ENCODE measurements around the gene IGLL1. TPM values are rescaled to one million over a fixed set of nuclear protein-coding genes. Genes with fewer than 3 reads are reported as not detected.
"Not testable (repeated sequence)": the region's sequence is repeated elsewhere in the genome, so short reads cannot be mapped to it uniquely, and the experiment has no call there.

The IGLL1 gene
- total RNA-seq, 2 donors from 2014 or later: not detected

DNA sequence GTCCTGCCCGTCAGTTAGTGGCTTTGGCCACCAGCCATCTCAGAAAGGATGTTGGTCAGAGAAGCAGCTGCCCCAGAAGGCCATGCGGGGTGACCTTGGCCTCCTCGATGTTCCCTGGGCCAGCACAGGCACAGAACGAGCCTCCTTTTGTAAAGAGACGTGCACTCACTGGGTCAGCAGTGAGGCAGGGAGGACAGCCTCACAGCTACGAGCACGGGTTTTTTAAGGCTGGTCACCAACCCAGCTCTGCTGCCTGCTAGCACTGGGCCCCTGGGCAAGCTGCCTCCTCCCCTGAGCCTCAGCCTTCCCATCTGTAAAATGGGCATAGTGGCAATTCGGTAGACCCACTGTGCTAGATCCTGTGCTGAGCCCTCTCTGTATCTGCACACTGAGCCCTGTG lies 10.8 kb downstream of the IGLL1 start:
- intact Hi-C loops (cut with DNase I, micrococcal nuclease): no loop called here
- no peak for DNase-seq
- ATAC-seq: no peak

DNA sequence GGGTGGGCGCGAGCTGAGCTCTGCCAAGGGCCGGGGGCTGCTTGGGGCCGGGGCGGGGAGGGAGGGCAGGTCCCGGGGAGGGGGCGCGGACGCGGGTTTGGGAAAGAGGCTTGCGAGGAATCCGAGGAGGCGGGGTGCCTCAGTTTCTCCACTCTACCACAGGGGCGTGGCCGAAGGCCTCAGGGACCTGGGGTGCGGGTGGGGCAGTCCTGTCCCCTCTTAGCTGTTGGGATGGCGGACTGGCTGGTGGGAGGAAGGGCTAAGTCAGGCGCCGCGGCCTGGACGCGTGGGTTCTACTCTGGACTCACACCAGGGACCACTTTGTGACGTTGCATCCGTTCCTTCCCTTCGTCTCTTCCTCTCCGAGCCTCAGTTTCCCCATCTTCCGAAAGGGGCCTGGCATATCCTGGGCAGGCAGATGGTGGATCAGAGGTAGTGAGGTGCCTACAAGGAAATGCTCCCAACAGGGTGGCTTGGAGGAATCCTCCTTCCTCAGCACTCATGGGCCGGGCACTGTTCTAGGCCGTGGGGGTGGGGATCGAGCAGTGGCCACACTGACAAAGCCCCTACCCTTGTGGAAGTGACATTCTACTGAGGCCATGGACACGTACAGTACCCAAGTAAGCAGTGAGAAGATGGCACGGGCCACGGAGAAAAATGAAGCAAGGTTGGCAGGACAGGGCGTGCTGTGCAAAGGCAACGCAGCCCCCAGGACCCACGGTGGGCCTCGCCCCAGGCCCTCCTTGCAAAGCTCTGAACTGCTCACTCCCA lies 13.2 kb downstream of the IGLL1 start:
- intact Hi-C loops (cut with DNase I, micrococcal nuclease): no loop called here
- no peak for DNase-seq
- ATAC-seq: no peak

DNA sequence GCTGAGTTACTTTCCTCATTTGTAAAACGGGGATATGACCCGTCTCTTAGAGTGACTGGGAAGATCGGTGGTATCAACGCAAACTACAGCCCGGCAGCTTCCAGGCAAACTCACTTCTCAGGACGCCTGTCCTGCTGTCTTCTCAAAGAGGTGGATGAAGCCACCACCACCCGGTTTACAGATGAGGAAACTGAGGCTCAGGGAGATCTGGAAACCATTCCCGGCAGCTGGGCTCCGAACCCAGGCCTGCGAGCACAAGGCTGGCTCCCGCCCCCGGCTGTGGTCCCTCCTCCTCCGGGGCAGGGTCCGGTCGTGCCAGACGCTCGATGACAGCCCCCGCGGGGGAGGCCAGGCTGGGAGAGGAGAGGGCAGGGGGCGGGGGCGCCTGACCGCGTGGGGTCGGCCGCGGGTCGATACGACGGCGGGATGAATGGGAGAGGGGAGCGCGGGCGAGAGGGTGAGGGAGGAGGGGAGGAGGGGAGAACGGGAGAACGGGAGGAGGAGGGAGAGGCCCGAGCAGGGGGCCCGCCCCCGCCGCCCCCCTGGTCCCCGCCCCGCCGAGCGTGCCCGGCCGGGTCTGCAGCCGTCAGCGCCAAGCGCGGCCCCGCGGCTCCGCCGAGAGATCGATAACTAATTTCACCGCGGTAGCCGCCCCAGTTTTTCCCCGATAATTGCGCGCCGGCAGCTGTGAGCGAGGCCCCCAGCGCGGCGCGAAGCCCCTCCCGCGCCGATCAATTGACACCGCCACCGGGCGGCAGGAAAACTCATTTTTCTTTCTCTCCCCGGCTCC lies 14.0 kb downstream of the IGLL1 start:
- peak in 1 of 2 donors; percentile 13 for DNase-seq
- intact Hi-C loops (cut with DNase I, micrococcal nuclease): no loop called here
- ATAC-seq: peak; percentile 40

DNA sequence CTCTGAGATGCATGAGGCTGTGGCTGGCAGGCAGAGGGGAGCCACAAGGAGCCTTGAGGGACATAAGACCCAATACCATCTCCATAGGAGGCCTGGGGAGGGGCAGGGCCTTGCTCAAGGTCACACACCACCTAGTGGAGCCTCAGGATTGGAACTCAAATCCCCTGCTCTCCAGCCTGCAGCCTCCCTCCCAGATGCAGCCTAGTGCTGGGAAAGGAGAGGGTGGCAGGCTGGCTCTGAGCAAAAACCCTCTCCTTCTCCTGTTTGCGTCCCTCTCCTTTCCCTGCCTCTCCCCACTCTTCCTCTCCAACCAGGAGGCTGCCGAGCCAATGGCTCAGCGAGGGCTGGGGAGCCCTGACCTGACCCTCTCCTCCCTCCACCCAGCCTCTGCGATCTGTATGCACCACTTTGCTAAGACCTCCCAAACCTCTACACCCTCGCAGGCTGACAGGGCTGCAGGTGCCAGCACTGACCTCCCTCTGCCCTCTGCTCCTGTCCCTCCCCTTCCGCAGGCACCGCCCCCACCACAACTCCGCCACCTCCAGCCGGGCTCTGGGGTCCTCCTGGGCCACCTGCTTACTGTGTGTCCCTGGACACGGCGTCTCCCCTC lies 14.7 kb downstream of the IGLL1 start:
- DNase-seq: peak in 1 of 2 donors; percentile 22
- ATAC-seq: peak; percentile 76
- intact Hi-C loops (cut with DNase I, micrococcal nuclease): no loop called here

DNA sequence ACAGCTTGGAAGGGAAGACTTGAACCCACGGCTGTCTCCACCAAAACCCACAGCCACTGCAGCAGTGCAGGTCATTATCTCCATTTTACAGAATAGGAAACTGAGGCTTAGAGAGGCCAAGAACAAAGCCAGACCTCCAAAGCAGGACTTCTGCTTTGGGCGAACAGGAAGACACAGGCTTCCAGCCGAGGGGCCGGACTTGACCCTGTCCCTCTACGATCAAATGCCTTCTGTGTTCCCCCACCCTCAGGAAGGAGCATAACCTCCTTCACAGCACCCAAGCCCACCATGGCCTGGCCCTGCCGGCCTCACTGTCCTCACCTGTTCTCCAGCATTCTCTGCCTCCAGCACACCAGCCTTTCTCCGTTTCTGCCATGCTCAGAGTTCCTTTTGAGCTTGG lies 15.8 kb downstream of the IGLL1 start:
- DNase-seq (no peak), ATAC-seq (no peak)
- intact Hi-C loops (cut with DNase I, micrococcal nuclease): no loop called here

DNA sequence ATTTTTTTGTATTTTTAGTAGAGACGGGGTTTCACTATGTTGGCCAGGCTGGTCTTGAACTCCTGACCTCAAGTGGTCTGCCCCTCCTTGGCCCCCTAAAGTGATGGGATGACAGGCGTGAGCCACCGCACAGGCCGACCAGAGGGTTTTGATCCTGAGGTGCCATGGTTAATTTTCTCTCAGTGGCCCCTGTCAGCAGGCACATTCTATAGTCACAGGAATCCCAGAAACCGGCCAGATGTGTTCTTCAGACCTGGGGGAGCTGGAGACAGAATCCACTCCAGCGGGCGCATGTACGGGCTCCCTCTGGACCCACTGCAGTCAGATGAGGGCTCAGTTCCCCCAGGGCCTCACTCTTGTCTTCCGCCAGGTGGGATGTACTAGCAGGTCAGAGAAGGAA lies 17.0 kb downstream of the IGLL1 start:
- intact Hi-C loops (cut with DNase I, micrococcal nuclease): no loop called here
- ATAC-seq (no peak), DNase-seq (no peak)

DNA sequence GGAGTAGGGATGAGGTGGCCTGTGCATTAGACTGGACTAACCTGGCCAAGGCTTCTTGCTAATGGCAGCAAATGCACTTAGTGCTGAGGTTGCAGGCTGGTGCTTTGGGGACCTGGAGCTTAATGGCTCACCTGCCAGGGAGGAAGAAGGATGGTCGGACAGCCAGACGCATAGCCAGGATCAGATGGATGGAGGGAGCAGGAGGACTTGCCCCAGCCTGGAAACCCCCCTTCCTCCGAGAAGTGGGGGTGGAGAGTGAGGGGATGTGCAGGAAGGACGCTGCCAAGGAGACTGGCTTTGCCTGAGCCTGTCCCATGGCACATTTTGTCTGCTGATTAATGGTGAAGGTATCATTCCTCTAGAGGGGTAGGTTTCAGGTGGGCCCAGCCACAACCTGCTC lies 17.9 kb downstream of the IGLL1 start:
- DNase-seq: no peak
- ATAC-seq: no peak
- intact Hi-C loops (cut with DNase I, micrococcal nuclease): no loop called here

DNA sequence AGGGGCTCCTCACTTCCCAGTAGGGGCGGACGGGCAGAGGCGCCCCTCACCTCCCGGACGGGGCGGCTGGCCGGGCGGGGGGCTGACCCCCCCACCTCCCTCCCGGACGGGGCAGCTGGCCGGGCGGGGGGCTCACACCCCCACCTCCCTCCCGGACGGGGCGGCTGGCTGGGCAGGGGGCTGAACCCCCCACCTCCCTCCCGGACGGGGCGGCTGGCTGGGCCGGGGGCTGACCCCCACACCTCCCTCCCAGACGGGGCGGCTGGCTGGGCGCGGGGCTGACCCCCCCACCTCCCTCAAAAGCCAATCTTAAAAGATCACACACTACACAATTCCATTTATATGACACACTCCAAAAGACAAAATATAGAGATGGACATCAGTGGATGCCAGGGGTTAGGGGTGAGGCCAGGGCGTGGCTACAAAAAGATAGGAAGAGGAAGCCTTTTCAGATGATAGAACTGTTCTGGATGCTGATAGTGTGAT lies 19.0 kb downstream of the IGLL1 start:
- ATAC-seq: not testable (repeated sequence)

DNA sequence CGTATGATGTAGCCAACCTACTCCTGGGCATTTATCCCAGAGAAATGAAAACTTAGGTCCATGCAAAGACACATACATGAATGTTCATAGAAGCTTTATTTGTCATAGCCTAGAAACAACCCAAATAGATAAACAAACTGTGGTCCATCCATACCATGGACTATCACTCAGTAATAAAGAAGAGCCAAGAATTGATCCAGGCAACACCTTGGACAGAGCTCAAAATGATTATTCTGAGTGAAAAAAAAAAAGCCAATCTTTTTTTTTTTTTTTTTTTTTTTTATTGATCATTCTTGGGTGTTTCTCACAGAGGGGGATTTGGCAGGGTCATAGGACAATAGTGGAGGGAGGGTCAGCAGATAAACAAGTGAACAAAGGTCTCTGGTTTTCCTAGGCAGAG lies 19.9 kb downstream of the IGLL1 start:
- DNase-seq; ATAC-seq; intact Hi-C loops (cut with DNase I, micrococcal nuclease): not testable (repeated sequence)

More for the DNA sequence above, 19.0 kb downstream of the IGLL1 start:
- DNase-seq; intact Hi-C loops (cut with DNase I, micrococcal nuclease): not testable (repeated sequence)

DNA sequence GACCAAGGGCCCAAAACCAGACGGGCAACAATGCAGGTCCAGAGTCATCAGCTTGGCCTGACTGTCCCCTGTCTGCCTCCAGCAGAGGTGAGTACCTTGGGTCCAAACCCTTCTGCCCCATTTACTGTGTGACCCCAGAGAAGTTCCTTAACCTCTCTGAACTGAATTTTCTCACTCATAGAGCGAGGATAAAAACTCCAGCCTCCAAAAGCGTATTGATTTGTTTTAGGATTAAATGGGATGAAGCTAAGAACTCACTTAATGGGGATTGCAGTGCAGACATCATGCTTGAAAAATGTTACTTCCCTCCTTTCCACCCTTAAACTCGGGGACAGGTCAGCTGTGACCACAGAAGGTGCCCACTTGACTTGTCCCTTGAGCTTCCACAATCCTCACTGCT lies 22.6 kb downstream of the IGLL1 start:
- no peak for ATAC-seq
- no peak for DNase-seq
- intact Hi-C loops (cut with DNase I, micrococcal nuclease): loop anchor here in 1 of 2 donors (10.0 kb wide), 1 partner anchor 57 kb away; no protein-coding TSS in a partner anchor

DNA sequence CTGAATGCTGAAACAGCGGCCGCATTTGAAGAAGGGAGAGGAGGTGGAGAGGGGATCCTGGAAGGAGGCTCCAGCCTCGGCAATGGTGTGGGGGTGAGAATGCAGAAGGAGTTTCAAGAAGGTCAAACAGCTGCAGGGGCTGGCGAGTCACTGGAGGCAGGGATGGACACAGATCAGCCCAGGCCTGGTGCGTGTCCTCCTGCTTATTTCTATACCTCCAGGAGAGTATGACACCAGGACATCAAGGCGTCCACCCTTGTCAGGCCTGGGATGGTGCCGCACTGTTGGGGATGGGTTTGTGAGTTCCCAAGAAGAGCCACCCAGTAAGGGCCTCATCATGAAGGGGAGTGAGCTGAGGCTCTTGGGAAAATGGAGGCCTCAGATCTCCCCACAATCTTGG lies 23.1 kb downstream of the IGLL1 start:
- no peak for ATAC-seq
- no peak for DNase-seq
- intact Hi-C loops (cut with DNase I, micrococcal nuclease): loop anchor here in 1 of 2 donors (10.0 kb wide), 1 partner anchor 58 kb away; no protein-coding TSS in a partner anchor

DNA sequence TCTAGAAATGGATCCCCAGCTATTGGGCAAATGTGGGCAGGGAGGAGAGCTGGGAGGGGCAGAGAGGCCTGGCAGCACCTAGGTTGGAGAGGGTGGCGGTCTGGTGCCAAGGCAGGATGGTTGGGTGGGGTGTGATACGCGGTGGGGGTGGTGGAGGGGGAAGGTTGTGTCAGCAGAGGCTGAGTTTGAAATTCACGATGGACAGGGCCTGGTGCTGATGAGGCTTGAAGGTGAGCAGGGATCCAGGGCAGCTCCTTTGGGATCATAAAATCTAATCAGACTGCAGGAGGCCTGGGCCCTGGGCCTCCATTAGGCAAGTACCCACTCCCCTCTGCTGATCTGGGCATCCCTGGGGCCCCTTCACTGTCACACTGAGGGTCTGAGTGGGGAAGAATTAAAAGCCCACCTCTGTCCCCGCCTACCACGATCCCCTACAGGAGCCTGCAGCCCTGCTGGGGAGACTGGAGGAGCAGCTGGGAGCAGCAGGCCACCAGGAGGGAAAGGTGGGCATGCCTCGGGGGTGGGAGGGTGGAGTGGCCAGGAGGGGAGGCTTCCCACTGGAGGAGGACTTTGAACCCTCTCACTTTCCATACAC lies 24.0 kb downstream of the IGLL1 start:
- intact Hi-C loops (cut with DNase I, micrococcal nuclease): loop anchor here in 1 of 2 donors (10.0 kb wide), 1 partner anchor 59 kb away; no protein-coding TSS in a partner anchor
- DNase-seq: no peak
- no peak for ATAC-seq

DNA sequence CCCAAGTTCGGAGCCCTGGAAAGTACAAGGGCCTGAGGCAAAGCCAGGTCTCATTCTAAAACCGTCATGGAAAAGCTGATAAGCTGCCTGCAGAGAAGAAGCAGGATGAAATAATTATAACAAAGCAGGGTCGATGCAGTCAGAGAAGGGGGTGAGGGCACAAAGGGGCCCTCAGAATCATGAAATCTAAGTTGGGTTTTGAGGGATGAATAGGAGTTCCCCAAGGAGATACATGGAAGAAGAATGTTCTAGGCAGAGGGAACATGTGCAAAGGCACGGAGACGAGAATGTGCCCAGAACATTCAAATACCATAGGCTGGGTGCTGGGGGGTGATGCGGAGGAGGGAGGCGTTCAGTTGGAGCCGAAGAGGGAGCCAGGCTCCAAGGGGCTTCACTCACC lies 25.0 kb downstream of the IGLL1 start:
- intact Hi-C loops (cut with DNase I, micrococcal nuclease): loop anchor here in 1 of 2 donors (10.0 kb wide), 1 partner anchor 60 kb away; no protein-coding TSS in a partner anchor
- ATAC-seq (no peak), DNase-seq (no peak)

DNA sequence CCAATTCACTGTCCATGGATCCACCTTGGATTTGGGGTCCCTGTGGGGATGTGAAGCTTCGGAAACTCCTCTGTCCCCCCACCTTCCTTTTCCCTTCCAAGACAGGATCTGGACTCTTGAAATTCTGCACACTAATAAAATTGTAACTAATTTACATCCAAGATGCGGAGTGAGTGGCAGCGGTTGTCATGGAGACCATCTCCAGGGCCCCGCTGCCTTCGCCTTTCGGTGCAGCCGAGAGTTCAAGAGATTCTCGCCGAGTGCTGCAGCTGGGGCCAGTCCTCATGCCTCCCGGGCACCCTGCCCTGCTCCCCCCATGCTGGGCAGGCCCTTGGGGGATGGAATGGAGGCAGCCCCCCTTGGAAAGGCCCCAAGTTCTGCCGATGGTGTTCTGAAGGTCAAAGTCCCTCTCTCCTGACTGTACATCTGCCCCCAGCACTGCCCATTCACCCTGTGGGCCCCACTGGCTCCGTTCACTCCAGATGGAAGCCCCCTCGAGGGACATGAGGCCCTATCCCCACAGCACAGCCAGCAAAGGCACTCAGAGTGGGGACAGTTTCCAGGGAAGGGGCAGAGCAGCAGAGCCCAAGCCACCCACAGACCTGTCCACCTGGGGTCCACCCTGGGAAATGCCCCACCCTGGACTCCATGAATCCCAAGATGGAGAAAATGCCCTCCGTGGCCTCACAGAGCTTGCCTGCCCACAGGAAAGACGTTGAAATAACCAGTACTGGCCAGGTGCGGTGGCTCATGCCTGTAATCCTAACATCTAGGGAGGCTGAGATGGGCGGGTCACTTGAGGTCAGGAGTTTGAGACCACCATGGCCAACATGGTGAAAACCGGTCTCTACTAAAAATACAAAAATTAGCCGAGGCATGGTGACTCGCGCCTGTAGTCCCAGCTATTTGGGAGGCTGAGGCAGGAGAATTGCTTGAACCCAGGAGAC lies 25.9 kb downstream of the IGLL1 start:
- ATAC-seq (no peak), DNase-seq (no peak)
- intact Hi-C loops (cut with DNase I, micrococcal nuclease): loop anchor here in 1 of 2 donors (10.0 kb wide), 1 partner anchor 61 kb away; no protein-coding TSS in a partner anchor

DNA sequence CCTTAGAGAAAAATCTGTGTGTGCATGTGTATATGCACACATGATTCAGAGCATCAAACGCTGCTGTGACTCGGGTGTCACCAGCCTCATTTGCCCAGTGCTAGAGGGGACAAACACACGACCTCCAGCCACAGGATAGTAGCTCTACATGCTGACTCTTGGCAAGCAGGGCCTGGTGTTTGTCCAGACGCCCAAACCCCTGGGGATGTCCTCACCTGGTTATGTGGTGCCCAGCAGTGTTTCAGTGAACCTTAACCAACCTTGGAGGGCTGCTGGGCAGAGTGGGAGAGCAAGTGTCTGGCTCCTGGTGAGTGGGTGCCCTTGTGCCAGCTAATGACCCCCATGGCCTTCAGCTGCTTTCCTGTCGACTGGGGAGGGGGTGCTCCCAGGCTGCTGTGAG lies 26.7 kb downstream of the IGLL1 start:
- DNase-seq (no peak), ATAC-seq (no peak)
- intact Hi-C loops (cut with DNase I, micrococcal nuclease): loop anchor here in 1 of 2 donors (10.0 kb wide), 1 partner anchor 61 kb away; no protein-coding TSS in a partner anchor

DNA sequence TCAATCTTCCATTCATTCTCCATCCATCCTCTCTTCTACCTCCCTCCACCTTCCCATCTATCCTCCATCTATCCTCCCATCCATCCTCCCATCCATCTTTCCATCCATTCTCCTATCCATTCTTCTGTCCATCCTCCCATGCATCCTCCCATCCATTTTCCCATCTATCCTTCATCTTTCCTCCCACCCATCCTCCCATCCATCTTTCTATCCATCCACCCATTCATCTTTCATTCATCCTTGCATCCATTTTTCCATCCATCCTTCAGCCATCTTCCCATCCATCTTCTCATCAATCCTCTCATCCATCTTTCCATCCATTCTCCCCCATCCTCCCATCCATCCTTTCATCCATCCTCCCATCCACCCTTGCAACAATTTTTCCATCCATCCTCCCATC lies 27.5 kb downstream of the IGLL1 start:
- intact Hi-C loops (cut with DNase I, micrococcal nuclease): loop anchor here in 1 of 2 donors (10.0 kb wide), 1 partner anchor 62 kb away; no protein-coding TSS in a partner anchor
- ATAC-seq (no peak), DNase-seq (no peak)

DNA sequence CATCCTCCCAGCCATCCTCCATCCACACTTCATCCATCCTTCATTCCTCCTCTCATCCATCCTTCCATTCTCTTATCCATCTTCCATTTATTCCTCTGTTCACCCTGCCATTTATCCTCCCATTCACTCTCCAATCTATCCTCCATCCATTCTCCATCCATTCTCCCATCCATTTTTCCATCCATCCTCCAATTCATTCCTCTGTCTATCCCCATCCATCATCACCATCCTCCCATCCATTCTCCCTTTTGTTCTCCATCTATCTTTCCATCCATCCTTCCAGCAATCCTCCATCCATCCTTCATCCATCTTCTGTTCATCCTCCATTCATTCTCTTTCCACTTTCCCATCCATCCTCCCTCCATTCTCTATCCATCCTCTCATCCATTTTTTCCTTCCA lies 28.7 kb downstream of the IGLL1 start:
- no peak for ATAC-seq
- no peak for DNase-seq
- intact Hi-C loops (cut with DNase I, micrococcal nuclease): loop anchor here in 1 of 2 donors (10.0 kb wide), 1 partner anchor 63 kb away; no protein-coding TSS in a partner anchor
